ENCODE data around the gene PHIP. TPM values are rescaled to one million over a fixed set of nuclear protein-coding genes. Genes with fewer than 3 reads are reported as not detected.

PHIP gene
- total RNA-seq, 1 experiment from 2014 or later, result 22.6 TPM

- Histone ChIP-seq H3K9me2 (ENCODE audit: insufficient read depth) (no peaks in the 10 kb centered on the region), H3K4me1 (ENCODE audit: control insufficient read depth in 1 of 2, insufficient read depth in 2 of 2, low read length in 2 of 2) (peaks cover 4 to 8% of the 10 kb centered on the region in 2 experiments; a peak in 3 of 4 replicates), H3K36me3 (ENCODE audit: control insufficient read depth in 1 of 2, insufficient read depth in 2 of 2, low read length in 2 of 2) (no peaks in the 10 kb centered on the region), H3K9me3 (ENCODE audit: control insufficient read depth in 1 of 2, insufficient read depth in 1 of 2, low read depth in 1 of 2, low read length in 2 of 2) (no peaks in the 10 kb centered on the region), H3K4me3 (replicated peaks in 1 of 2; ENCODE audit: low read depth in 1 of 2, low read length in 2 of 2) (no peak overlapping the region), H3K79me2 (ENCODE audit: insufficient read depth, low read length) (peaks cover 76% of the 10 kb centered on the region), H3K9ac (ENCODE audit: low read length) (no peak overlapping the region), H4K20me1 (ENCODE audit: insufficient read depth) (no peaks in the 10 kb centered on the region), H3K27ac (ENCODE audit: low read depth, low read length) (no peak overlapping the region), H3K4me2 (ENCODE audit: low read length) (no peak overlapping the region), H3K27me3 (ENCODE audit: insufficient read depth, low read length) (no peaks in the 10 kb centered on the region), H2AFZ (ENCODE audit: low read depth, low read length, poor library complexity, severe bottlenecking) (no peak overlapping the region)
- RAD21 ChIA-PET (ENCODE audit: low non-redundant PET in 1 of 2, low total read pairs in 2 of 2, uncharacterized antibody in 2 of 2, unreplicated experiment in 2 of 2), result no interaction called here
- ATAC-seq (no peak), DNase-seq (ENCODE audit: low read depth, low spot score) (no peak)
- TF ChIP-seq EZH2phosphoT487 (IDR thresholded peaks at IDR 0.05; ENCODE audit: borderline replicate concordance) (no peak), CEBPB (IDR thresholded peaks at IDR 0.05; ENCODE audit: low read depth) (no peak), JUND (IDR thresholded peaks at IDR 0.05) (no peak), MAX (IDR thresholded peaks at IDR 0.05) (no peak)
- intact Hi-C loops (cut with micrococcal nuclease), result no loop called here
- CTCF ChIA-PET, result no interaction called here
- no TSS peak for BruUV-seq (replicated peaks)
- POLR2A ChIA-PET, result no interaction called here
Observed at GRCh38 chr6:79073888-79074287, 4.2 kb downstream of the PHIP start.

- ChIA-PET CTCF (no interaction called here), RAD21 (ENCODE audit: low non-redundant PET in 1 of 2, low total read pairs in 2 of 2, uncharacterized antibody in 2 of 2, unreplicated experiment in 2 of 2) (no interaction called here), POLR2A (no interaction called here)
- Histone ChIP-seq H3K4me2 (ENCODE audit: low read length) (no peak overlapping the region), H3K4me3 (replicated peaks in 1 of 2; ENCODE audit: low read depth in 1 of 2, low read length in 2 of 2) (no peak overlapping the region), H2AFZ (ENCODE audit: low read depth, low read length, poor library complexity, severe bottlenecking) (no peak overlapping the region), H3K27me3 (ENCODE audit: insufficient read depth, low read length) (no peaks in the 10 kb centered on the region), H4K20me1 (ENCODE audit: insufficient read depth) (no peaks in the 10 kb centered on the region), H3K79me2 (ENCODE audit: insufficient read depth, low read length) (peaks cover 87% of the 10 kb centered on the region), H3K27ac (ENCODE audit: low read depth, low read length) (no peak overlapping the region), H3K36me3 (ENCODE audit: control insufficient read depth in 1 of 2, insufficient read depth in 2 of 2, low read length in 2 of 2) (no peaks in the 10 kb centered on the region), H3K9me2 (ENCODE audit: insufficient read depth) (no peaks in the 10 kb centered on the region), H3K4me1 (ENCODE audit: control insufficient read depth in 1 of 2, insufficient read depth in 2 of 2, low read length in 2 of 2) (peaks cover 4 to 8% of the 10 kb centered on the region in 2 experiments; a peak in 3 of 4 replicates), H3K9ac (ENCODE audit: low read length) (no peak overlapping the region), H3K9me3 (ENCODE audit: control insufficient read depth in 1 of 2, insufficient read depth in 1 of 2, low read depth in 1 of 2, low read length in 2 of 2) (no peaks in the 10 kb centered on the region)
- no peak for ATAC-seq
- BruUV-seq (replicated peaks), result no TSS peak
- TF ChIP-seq TCF7L2 (IDR thresholded peaks at IDR 0.05; ENCODE audit: borderline replicate concordance, extremely low read depth, insufficient read depth, insufficient read length), result no peak
- TF ChIP-seq, protein P1, sequence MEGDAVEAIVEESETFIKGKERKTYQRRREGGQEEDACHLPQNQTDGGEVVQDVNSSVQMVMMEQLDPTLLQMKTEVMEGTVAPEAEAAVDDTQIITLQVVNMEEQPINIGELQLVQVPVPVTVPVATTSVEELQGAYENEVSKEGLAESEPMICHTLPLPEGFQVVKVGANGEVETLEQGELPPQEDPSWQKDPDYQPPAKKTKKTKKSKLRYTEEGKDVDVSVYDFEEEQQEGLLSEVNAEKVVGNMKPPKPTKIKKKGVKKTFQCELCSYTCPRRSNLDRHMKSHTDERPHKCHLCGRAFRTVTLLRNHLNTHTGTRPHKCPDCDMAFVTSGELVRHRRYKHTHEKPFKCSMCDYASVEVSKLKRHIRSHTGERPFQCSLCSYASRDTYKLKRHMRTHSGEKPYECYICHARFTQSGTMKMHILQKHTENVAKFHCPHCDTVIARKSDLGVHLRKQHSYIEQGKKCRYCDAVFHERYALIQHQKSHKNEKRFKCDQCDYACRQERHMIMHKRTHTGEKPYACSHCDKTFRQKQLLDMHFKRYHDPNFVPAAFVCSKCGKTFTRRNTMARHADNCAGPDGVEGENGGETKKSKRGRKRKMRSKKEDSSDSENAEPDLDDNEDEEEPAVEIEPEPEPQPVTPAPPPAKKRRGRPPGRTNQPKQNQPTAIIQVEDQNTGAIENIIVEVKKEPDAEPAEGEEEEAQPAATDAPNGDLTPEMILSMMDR (IDR thresholded peaks at IDR 0.05 in 2 of 3, conservative IDR thresholded peaks at IDR 0.05 in 1 of 3; ENCODE audit: borderline replicate concordance in 1 of 3, insufficient read depth in 1 of 3, low read depth in 2 of 3, low read length in 2 of 3), result no peak
- no peak for TF ChIP-seq MAX (IDR thresholded peaks at IDR 0.05)
- no peak for TF ChIP-seq ELF1 (IDR thresholded peaks at IDR 0.05; ENCODE audit: borderline replicate concordance, low read depth)
- TF ChIP-seq SRF (IDR thresholded peaks at IDR 0.05; ENCODE audit: low read depth), result no peak
- no peak for TF ChIP-seq JUND (IDR thresholded peaks at IDR 0.05)
- TF ChIP-seq, protein P2, sequence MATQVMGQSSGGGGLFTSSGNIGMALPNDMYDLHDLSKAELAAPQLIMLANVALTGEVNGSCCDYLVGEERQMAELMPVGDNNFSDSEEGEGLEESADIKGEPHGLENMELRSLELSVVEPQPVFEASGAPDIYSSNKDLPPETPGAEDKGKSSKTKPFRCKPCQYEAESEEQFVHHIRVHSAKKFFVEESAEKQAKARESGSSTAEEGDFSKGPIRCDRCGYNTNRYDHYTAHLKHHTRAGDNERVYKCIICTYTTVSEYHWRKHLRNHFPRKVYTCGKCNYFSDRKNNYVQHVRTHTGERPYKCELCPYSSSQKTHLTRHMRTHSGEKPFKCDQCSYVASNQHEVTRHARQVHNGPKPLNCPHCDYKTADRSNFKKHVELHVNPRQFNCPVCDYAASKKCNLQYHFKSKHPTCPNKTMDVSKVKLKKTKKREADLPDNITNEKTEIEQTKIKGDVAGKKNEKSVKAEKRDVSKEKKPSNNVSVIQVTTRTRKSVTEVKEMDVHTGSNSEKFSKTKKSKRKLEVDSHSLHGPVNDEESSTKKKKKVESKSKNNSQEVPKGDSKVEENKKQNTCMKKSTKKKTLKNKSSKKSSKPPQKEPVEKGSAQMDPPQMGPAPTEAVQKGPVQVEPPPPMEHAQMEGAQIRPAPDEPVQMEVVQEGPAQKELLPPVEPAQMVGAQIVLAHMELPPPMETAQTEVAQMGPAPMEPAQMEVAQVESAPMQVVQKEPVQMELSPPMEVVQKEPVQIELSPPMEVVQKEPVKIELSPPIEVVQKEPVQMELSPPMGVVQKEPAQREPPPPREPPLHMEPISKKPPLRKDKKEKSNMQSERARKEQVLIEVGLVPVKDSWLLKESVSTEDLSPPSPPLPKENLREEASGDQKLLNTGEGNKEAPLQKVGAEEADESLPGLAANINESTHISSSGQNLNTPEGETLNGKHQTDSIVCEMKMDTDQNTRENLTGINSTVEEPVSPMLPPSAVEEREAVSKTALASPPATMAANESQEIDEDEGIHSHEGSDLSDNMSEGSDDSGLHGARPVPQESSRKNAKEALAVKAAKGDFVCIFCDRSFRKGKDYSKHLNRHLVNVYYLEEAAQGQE (IDR thresholded peaks at IDR 0.05; ENCODE audit: low read depth), result no peak
- TF ChIP-seq POLR2AphosphoS5 (IDR thresholded peaks at IDR 0.05; ENCODE audit: low read depth, low read length), result no peak
- no peak for TF ChIP-seq POLR2A (IDR thresholded peaks at IDR 0.05; ENCODE audit: borderline replicate concordance, extremely low read depth, insufficient read depth, insufficient read length)
- intact Hi-C loops (cut with micrococcal nuclease), result no loop called here
- DNase-seq (ENCODE audit: low read depth, low spot score), result no peak
Observed at GRCh38 chr6:79072640-79073181, 5.3 kb downstream of the PHIP start.

Data from HCT116 (cell line).